Measurements from ENCODE around the gene SIGLEC7.

The SIGLEC7 gene

DNA sequence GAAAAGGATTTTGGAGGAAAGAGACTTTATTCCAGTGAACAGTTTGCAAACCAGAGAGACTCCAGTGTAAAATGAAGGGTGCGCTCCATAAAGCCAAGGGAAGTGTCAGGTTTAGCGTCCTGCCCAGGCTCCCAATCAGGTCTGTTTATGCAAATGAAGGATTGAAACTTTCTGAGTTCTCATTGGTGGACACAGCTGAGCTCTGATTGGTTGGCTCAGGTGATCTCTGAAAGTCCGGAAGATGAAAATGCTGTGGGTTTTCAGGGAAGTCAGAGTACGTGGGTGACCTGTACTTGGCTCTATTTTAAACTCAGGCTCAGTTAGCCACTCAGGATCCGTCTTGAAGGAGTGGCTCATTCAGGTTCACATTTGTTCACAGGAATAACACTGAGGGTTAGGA lies 54.1 kb downstream of the SIGLEC7 start:
- H3K9ac ChIP-seq (ENCODE audit: low read depth, low read length), result no peak overlapping the region
- H3K4me2 ChIP-seq (ENCODE audit: low read length), result no peak overlapping the region
- no peaks in the 10 kb centered on the region for H3K4me1 ChIP-seq (ENCODE audit: control insufficient read depth, insufficient read depth, low read length)
- H3K9me3 ChIP-seq (replicated peaks; ENCODE audit: low read length), result peaks cover 9% of the 10 kb centered on the region
- H3K36me3 ChIP-seq (ENCODE audit: insufficient read depth, low read length), result no peaks in the 10 kb centered on the region
- no peaks in the 10 kb centered on the region for H3K27me3 ChIP-seq (ENCODE audit: control insufficient read depth, insufficient read depth, low read length)
- H3K4me3 ChIP-seq (ENCODE audit: low read length), result no peak overlapping the region

DNA sequence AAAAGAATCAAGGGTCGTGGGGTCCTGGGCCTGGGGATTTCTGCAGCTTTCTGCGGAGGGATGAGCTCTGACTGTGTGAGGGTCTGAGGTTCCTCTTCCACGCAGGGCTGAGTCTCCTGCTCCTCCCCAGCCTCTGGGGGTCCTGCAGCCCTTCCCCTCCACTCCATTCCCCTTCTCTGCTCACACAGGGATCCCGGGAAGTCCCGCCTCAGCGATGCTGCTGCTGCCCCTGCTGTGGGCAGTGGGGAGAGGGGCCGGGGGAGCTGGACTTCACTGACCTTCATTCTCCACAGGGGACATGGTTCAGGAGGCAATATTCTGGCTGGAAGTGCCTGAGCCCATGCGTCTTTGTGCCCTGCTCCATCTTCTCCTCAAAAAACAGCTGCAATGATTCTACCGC lies 56.5 kb downstream of the SIGLEC7 start:
- Histone ChIP-seq H3K4me2 (ENCODE audit: low read length) (no peak overlapping the region), H3K4me3 (ENCODE audit: low read length) (no peak overlapping the region), H3K9me3 (replicated peaks; ENCODE audit: low read length) (peaks cover 9% of the 10 kb centered on the region), H3K36me3 (ENCODE audit: insufficient read depth, low read length) (no peaks in the 10 kb centered on the region), H3K27me3 (ENCODE audit: control insufficient read depth, insufficient read depth, low read length) (no peaks in the 10 kb centered on the region), H3K9ac (ENCODE audit: low read depth, low read length) (no peak overlapping the region), H3K4me1 (ENCODE audit: control insufficient read depth, insufficient read depth, low read length) (no peaks in the 10 kb centered on the region)

DNA sequence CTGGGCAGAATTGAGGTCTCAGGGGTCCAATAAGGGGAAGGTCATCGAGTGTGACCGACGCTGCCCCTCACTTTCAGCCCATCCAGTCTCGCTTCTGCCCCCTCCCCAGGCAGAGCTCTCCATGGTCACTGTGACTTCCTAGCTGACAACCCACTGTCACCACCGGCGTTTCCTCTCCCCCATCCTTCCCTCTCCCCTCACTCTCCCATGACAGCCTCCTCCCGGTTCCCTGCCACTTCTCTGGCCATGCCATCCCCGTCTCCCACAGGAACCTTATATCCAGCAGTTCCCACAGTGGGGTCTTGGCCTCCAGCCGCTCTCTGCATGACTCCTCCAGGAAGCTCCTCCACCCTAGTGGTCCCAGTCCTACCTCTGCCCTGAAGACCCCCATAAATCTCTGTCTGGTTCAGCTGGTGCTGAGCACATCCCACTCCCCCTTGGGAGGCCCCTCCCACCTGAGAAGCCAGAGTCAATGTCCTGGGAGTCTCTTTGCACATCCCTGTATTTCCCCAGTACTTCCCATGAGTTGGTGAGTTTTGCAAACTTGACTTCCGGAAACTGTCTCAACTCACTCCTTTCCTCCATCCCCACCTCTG lies 58.1 kb downstream of the SIGLEC7 start:
- no peak overlapping the region for H3K9ac ChIP-seq (ENCODE audit: low read depth, low read length)
- H3K27me3 ChIP-seq (ENCODE audit: control insufficient read depth, insufficient read depth, low read length), result no peaks in the 10 kb centered on the region
- H3K4me2 ChIP-seq (ENCODE audit: low read length), result no peak overlapping the region
- H3K36me3 ChIP-seq (ENCODE audit: insufficient read depth, low read length), result no peaks in the 10 kb centered on the region
- peaks cover 9% of the 10 kb centered on the region for H3K9me3 ChIP-seq (replicated peaks; ENCODE audit: low read length)
- no peak overlapping the region for H3K4me3 ChIP-seq (ENCODE audit: low read length)
- H3K4me1 ChIP-seq (ENCODE audit: control insufficient read depth, insufficient read depth, low read length), result no peaks in the 10 kb centered on the region

DNA sequence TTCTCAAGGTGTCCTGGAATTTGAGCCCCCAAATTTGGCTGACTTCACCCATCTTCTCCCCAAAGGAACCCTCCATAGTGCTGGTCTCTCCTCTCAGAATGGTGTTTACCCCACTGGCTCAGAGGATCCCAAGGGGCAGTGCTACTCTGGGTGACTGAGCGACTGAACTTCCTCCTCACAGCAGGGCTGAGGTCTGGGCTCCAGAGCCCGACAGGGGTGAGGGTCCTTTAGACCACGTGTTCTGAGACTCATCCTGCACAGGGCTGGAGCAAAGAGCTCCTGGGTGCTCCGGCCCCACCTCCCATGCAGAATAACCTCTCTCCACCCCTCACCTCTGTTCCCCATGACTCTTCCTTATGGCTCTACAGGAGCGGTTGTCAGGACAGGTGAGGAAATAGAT lies 59.6 kb downstream of the SIGLEC7 start:
- Histone ChIP-seq H3K4me2 (ENCODE audit: low read length) (no peak overlapping the region), H3K36me3 (ENCODE audit: insufficient read depth, low read length) (no peaks in the 10 kb centered on the region), H3K4me1 (ENCODE audit: control insufficient read depth, insufficient read depth, low read length) (no peaks in the 10 kb centered on the region), H3K4me3 (ENCODE audit: low read length) (no peak overlapping the region), H3K27me3 (ENCODE audit: control insufficient read depth, insufficient read depth, low read length) (no peaks in the 10 kb centered on the region), H3K9me3 (replicated peaks; ENCODE audit: low read length) (peaks cover 9% of the 10 kb centered on the region), H3K9ac (ENCODE audit: low read depth, low read length) (no peak overlapping the region)
